Lung microvascular endothelial cell (primary cell): Measurements from ENCODE around the gene BRINP3. TPM values are rescaled to one million over a fixed set of nuclear protein-coding genes. Genes with fewer than 3 reads are reported as not detected.
"Not testable (repeated sequence)": the region's sequence is repeated elsewhere in the genome, so short reads cannot be mapped to it uniquely, and the experiment has no call there.

Experiments
- DNase-seq, 2 donors: peaks; one replicate each; pipeline versions ENCODE4 v3.0.0 to v3.0.0-alpha.2; 2010; ENCODE audit warnings: low read depth in 2 of 2
- total RNA-seq: library from RNA; depleted of rRNA; stranded (reverse); fragments of >200 nt; gene quantifications from 2 replicates; pipeline ENCODE4 v1.2.1, GENCODE V29; 2014

Gene BRINP3
- total RNA-seq, 1 donor from 2014 or later, result not detected

DNA sequence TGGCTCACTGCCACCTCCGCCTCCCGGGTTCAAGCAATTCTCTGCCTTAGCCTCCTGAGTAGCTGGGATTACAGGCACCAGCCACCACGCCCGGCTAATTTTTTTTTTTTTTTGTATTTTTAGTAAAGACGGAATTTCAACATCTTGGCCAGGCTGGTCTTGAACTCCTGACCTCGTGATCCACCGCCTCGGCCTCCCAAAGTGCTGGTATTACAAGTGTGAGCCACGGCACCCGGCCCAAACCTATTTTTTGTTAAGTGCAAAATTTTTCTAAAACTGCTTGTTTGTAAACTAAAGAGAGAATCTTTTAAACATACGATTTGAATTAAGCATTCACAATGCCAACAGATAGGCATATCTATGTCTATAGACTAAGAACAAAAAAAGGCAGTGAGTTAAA lies 357.1 kb downstream of the BRINP3 start:
- DNase-seq, result not testable (repeated sequence)

DNA sequence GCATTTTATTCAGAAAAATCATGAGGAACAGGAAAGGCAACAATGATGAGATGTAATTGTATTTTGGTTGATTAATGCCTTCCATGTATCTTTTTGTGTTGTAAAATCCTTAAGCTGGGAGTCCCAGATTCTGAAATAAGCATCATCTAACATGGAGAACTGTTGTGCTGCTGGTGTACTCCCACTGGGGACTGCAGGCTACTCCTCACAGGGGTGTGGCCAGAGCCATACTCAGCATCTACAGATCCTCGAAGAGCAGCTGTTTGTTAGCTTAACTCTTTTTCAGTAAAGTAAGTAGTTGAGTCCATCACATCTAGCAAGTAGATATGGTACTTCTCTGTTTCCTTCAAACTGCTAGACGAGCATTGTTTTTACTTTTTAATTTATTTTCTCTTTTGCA lies 358.0 kb downstream of the BRINP3 start:
- no peak for DNase-seq

DNA sequence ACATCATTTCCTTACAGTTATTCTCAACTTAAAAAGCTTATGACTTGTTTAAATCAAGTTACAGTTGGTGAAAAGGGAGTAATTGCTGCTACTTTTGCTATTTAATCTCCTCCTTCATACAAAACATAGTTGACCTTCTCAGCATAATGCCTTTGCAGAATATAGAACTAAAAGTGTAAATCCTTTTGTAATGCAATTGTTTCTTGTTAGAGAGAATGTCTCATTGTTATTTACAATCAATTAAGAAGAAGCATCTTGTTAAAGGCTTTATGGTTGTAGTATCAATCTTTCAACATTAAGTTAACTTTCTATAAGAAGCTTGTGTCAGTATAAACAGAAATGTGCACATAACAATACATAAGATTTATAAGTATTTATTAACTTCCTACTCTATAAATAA lies 360.7 kb downstream of the BRINP3 start:
- DNase-seq, result no peak

DNA sequence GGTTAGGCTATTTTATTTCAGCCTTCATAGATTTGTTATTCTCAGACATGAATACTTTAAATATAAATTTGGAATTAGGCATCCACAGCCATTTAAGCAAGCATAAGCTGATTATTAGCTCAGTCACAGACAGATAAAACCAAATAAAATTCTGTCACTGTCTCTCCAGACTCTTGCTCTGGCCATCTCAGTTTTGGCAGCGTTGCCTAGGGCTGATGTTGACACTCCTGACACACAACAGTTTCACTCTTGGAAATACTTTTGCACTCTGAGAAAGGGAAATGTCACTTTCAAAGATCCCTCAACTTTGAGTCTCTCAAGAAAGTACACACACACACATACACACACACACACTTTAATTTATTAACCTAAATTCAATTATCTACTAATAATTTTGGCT lies 372.7 kb downstream of the BRINP3 start:
- no peak for DNase-seq

DNA sequence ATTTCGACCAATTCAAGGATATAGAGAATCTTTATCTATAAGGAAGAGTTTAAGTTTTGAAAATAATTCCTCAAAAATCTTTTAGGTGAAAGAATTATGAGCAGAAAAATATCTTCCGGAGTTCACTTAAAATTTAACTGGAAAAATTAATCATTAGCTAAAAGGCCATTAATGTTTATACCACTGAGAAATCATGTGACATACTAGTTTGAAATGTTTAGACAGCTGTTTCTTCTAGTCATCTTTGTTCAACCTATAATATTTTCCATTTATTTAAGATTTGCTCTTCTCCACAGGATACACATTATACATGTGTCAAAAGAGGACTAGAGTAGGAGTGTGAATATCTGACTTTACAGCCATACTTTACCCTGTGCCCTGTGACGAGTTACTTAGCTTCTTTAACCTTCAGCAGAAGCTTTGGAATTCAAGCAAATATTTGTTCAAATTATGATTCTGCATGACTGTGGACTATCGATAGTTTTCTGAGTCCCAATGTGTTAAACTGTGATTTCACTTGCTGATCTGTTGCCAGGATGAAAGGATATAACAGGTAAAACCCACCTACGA lies 374.8 kb downstream of the BRINP3 start:
- DNase-seq, result no peak

DNA sequence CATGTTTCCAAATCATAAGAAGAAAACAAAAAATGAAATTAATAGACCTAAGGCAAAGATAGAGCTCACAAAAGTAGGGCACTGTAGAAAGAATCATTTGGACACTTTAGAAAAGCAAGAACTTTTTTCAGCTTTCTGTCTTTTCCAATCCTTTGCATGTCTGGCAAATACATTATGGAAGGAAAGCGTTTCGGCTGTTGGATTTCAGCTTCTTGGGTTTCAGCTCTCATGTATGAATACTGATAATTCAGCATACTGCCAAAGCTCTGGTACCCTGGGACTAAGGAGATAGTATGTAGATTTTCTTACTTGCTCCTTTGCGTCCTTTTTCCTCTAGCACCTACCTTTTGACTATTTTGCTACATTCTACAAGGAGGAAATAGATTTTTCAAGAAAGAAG lies 375.9 kb downstream of the BRINP3 start:
- no peak for DNase-seq

DNA sequence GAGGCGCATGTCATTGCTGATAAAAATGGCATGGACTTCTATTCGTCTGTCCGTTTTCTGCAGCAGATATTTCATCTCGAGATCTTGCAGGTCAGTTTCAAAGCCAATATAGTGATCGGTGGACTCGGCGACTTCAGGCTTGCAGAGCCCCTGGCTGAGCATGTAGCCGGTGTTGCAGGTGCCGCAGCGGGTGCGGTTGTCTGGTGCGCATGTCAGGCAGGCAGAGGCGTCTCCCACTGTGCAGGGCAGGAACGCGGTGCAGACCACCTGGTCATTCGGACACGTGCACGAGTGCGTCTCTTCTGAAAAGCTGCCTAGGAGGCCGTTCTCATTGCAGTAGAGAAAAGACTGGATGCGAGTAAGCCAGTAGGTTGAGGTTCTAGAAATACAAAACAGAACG lies 378.9 kb downstream of the BRINP3 start:
- no peak for DNase-seq

DNA sequence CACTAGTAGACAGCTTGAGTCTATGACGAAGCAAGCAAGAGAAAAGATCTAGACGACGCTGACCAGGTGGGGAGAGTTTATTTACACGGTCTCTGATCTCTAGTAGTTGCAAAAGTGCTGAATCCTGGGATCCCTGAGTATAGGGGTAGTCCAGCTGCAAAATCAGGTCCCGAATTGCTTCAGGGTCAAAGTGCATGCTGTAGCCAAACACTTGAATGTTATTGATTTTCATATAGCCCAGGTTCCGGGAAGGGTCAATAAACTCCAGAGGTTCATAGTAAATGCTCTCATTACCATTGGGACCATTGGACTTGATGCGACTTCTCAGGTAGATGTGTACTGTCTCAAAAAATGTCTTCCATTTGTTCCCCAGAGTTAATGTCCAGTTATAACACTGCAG lies 379.6 kb downstream of the BRINP3 start:
- DNase-seq, result no peak

DNA sequence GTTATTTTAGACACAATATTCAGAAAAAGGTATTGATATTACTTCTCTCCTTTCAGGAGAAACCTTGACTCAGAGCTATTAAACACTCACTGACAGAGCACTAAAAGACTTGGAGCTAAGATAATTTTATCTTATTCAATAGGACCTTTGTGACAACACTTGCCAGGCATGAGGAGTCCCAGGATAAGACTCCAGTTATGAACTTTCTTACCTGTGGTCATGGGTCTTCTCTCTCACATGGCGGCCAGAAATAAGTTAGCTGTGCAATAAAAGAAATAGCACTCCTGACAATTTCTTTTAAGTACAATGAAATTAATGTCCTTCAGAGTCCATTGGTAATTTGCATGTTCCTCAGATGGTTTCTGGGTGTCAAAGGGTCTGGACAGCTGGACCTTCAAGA lies 382.1 kb downstream of the BRINP3 start:
- DNase-seq, result no peak

DNA sequence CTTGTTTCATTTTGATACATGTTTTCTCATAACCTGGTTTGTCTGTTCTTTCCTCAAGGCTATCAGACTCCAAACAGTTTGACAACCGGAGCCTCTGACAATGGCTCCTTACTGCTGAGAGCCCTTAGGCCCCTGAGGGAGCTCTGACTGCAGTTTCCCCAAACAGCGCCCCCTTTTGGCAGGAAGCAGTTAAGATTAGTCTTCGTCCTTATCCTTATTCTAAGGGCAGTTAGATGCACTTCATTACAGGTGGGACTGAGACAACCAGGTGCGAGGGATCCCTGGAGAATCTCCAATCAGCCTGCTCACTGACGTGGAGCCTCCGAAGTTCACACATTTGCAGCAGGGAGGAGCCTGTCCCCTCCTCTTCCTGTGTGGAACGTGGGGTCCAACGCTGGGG lies 393.1 kb downstream of the BRINP3 start:
- no peak for DNase-seq

DNA sequence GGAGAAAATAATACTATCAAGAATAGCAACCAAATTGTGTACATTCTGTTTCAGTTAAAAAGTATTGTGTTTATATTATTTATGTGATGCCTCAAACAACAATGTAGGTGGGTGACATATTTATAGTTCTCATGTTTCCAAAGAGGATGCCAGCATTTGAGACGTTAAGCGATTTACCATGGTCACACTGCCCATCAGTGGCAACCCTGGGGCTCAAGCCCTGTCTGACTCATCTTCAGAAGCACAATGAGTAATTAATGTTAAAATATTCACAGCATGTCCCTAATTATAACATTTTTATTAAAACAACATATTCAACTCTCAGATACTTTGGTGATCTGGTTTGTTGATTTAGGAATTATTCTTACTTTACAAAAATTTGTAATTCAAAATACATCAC lies 409.4 kb downstream of the BRINP3 start:
- no peak for DNase-seq

DNA sequence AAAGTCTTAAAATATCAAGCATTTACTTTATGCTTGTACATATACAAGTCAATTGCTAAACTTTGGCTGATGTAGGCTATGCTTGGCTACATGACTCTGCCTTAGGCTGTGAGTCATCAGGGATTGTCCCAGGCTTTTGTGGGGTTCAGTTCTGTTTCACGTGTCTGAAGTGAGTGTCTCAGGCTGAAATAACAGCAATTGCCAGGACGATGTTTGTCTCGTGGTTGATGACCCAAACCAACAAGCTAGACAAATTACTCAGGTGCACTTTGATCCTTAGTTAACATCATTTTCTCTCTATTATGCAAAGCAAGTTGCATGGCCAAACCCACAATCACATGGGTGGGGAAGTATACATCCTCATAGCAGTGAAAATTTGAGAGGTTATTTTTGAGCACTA lies 410.1 kb downstream of the BRINP3 start:
- DNase-seq, result no peak

DNA sequence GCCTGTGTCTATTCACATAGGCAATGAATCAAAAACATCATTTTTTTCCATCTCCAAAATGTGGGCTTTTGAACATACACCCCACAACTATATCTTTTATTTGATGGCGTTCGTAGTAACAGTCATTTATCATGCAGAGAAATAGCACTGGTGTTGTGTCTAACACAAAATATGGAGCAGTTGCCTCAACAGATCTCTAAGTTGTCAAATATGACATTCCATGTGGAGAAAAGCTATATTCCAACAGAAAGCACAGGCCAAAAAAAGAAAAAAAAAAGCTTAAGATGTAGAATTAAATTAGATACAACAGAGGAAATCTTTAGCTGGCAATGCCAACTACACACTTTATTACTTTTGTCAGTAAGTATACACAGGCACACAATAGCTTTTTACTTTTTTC lies 411.7 kb downstream of the BRINP3 start:
- no peak for DNase-seq

DNA sequence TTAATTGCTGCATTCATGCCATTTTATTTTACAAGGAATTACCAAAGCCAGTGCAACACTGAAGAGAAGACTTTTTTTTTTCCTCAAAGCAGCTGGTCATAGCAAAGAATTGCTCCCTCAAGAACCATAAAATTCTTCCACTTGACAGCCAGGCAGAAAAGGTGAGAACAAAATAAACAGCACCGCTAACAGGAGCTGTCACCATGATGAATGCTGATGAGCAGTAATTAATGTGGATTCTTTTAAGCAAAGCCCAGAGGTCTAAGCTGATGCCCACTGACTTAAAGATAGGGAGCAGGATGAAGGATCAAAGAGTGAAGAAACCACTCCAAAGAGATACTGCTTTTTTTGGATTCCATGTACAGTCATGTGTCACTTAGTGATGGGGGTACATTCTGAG lies 428.4 kb downstream of the BRINP3 start:
- DNase-seq, result no peak
